Coronary artery (tissue), 2 donors: ENCODE data around the gene VENTX.

Experiments
- DNase-seq: peaks from one replicate; pipeline ENCODE4 v3.0.0-alpha.2; 2017; ENCODE audit warnings: low spot score
- H3K27ac ChIP-seq, 2 donors: fragments of 200-600 bp; sonication (generic); one replicate each; pipeline ENCODE4 v1.5.1; 2016 to 2019
- H3K4me3 ChIP-seq: fragments of 200-600 bp; sonication (generic); 2 replicates; pipeline ENCODE4 v1.5.1; 2016; ENCODE audit warnings: mild to moderate bottlenecking, moderate library complexity
- TF ChIP-seq, protein P1 (sequence below): fragments of 200-600 bp; sonication (generic); IDR thresholded peaks from one replicate; pipeline ENCODE4 v1.5.1; 2019; ENCODE audit warnings: antibody characterized with exemption

Gene VENTX

DNA sequence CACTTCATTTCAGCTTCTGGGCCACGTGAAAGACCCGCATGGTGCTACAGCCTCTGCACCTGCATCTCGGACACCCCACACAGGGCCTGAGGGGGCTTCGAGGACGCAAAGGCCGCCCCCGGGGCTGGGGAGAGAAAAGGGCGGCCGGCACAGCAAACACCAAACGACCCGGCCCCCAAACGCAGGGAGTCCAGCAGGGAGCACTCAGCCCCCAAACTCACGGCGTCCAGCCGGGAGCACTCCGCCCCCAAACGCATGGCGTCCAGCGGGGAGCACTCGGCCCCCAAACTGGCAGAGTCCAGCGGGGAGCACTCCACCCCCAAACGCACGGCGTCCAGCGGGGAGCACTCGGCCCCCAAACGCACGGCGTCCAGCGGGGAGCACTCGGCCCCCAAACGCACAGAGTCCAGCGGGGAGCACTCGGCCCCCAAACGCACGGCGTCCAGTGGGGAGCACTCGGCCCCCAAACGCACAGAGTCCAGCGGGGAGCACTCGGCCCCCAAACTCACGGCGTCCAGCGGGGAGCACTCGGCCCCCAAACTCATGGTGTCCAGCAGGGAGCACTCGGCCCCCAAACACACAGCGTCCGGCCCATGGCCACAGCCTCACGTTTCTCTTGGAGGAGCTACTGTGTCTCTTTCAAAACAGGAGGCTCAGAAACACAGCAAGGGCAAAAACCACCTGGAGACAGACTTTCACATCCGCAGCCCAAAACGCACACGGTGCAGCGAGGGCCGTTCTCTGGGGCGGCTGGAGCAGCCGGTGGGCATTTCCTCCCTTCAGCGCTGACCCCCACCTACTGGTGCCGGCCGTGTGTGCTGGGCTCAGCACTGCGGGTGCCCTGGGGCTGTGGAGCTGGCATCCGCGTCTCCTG is 34.6 kb upstream of the VENTX start:
- no peak overlapping the region for H3K4me3 ChIP-seq
- TF ChIP-seq, protein P1, sequence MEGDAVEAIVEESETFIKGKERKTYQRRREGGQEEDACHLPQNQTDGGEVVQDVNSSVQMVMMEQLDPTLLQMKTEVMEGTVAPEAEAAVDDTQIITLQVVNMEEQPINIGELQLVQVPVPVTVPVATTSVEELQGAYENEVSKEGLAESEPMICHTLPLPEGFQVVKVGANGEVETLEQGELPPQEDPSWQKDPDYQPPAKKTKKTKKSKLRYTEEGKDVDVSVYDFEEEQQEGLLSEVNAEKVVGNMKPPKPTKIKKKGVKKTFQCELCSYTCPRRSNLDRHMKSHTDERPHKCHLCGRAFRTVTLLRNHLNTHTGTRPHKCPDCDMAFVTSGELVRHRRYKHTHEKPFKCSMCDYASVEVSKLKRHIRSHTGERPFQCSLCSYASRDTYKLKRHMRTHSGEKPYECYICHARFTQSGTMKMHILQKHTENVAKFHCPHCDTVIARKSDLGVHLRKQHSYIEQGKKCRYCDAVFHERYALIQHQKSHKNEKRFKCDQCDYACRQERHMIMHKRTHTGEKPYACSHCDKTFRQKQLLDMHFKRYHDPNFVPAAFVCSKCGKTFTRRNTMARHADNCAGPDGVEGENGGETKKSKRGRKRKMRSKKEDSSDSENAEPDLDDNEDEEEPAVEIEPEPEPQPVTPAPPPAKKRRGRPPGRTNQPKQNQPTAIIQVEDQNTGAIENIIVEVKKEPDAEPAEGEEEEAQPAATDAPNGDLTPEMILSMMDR, result no peak
- DNase-seq, result no peak
- no peak overlapping the region for H3K27ac ChIP-seq

DNA sequence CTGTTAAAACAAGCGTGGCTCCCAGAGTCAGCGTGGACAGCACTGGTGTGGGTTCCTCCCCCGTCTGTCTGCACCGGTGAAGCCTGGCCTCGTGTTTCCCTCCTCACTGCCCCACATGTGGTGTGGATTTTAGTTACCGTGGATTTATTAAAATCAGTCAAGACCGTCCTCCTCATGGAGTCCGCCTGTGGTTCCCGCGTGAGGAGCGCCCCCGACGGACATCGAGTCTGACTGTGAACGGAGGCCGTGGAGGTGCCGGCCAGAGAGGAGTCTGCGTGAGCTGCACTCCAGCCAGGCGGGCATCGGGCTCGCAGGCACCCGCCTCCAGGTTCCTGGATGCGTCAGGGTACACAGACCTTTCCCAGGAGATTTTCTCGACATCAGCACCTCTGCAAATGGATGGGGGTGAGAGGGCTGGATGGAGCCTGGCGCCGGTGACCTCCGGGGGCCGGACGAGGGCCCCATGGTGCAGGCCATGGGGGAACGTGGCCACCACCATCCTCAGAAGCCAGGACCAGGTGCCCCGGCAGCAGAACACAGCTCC is 33.9 kb upstream of the VENTX start:
- TF ChIP-seq, protein P1, result no peak
- no peak overlapping the region for H3K27ac ChIP-seq
- DNase-seq, result no peak
- no peak overlapping the region for H3K4me3 ChIP-seq

DNA sequence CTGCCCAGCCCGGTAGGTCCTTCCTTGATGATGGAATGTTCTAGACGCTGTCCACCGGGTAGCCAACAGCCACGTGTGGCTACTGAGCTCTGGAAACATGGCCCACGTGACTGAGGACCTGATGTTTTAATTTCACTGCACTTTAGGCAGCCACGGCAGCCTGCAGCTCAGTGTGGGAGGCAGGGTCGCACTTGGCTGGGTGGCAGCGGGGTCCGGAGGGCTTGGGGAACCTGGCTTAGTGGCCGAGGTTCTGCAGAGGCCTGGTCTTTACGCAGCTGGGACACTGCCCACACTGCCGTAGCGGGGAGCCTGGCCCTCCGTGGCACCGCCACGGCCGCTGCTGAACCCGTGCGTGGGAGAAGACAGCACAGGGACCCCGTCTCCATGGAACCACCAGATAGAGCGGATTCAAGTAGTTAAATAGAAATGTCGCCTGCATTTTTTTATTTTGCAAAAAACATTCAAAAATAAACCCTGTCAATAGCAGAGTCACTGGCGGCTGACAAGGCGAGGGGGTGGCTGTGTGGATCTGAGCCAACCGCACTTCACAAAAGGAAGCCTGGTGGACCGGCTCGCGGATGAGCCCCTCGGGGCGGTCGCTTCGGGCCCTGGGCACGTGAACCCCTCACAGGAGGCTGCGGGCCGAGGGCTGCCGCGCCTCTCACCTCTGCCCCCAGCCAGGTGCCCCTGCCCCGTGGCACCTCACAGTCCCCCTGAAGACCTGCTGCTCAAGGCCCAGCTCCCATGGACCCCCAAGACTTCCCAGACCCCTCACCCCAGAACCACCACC is 33.2 kb upstream of the VENTX start:
- no peak for DNase-seq
- TF ChIP-seq, protein P1, result no peak
- Histone ChIP-seq H3K27ac (no peak overlapping the region), H3K4me3 (no peak overlapping the region)

DNA sequence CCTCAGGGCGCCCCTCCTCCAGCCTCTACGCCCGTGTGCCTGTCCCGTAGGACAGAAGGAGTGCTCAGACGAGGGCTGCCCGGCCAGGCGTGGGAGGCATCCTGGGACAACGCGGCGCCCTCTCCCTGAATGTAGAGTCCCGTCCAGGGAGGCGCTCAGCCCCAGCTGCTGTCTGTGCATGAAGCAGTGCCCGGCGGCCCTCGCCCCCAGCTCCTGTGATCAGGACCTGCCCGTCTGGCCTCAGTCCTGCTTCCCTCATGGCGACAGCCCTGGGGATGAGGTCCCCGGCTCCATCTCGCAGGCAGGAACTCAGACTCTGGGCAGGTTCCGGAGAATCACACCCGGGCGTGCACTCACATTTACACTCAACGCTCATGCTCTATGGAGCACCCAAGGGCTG is 32.5 kb upstream of the VENTX start:
- H3K4me3 ChIP-seq, result no peak overlapping the region
- H3K27ac ChIP-seq, result no peak overlapping the region
- DNase-seq, result no peak
- TF ChIP-seq, protein P1, result no peak

DNA sequence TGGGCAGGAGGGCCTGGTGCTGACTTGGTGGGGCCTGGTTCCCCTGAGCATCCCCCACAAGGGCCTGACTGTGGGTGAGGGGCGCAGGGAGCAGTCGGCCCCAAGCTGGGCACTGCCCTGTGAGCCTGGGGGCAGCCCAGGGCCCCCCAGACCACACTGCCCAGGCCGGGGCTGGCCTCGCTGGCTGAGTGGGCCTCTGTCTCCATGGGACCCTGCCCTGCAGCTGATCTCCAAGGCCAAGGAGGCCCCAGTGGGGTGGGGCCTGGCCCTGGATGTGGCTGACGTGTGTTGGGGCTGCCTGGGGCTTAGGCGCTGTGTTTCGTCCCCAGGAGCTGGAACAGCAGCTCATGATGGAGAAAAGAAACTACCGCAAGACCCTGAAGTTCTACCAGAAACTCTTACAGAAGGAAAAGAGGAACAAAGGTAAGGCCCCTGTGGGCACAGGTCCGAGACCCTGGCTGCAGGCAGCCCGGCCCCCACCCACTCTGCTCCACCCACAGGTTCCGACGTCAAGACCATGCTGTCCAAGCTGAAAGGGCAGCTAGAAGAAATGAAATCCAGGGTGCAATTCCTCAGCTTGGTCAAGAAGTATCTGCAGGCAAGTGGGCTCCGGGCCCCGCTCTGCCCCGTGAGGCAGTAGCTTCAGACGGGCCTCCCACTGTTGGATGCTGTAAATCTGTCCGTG is 31.2 kb upstream of the VENTX start:
- H3K4me3 ChIP-seq, result no peak overlapping the region
- TF ChIP-seq, protein P1, result no peak
- no peak for DNase-seq
- H3K27ac ChIP-seq, result no peak overlapping the region

DNA sequence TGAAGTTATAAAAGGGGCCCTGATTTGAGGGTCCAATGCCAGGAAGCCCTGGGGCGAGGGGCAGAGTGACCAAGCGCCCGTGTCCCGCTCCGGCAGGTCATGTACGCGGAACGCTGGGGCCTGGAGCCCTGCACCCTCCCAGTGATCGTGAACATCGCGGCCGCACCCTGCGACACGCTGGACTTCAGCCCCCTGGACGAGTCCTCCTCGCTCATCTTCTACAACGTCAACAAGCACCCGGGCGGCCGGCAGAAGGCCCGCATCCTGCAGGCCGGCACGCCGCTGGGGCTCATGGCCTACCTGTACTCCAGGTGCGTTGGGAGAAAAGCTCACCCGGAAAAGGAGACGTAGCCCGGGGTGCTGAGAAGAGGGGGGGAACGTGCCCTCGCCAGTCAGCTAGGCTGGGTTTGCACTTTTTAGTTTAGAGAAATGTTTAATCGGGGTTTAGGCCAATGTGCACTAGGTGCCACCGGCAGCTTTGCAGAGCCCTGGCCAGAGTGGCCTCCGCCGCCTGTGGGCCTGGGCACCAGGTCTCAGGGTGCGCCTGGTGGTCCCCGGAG is 30.5 kb upstream of the VENTX start:
- no peak overlapping the region for H3K4me3 ChIP-seq
- TF ChIP-seq, protein P1, result no peak
- H3K27ac ChIP-seq, result no peak overlapping the region
- DNase-seq, result no peak
